ENCODE results near the gene TOMM70.

DNA sequence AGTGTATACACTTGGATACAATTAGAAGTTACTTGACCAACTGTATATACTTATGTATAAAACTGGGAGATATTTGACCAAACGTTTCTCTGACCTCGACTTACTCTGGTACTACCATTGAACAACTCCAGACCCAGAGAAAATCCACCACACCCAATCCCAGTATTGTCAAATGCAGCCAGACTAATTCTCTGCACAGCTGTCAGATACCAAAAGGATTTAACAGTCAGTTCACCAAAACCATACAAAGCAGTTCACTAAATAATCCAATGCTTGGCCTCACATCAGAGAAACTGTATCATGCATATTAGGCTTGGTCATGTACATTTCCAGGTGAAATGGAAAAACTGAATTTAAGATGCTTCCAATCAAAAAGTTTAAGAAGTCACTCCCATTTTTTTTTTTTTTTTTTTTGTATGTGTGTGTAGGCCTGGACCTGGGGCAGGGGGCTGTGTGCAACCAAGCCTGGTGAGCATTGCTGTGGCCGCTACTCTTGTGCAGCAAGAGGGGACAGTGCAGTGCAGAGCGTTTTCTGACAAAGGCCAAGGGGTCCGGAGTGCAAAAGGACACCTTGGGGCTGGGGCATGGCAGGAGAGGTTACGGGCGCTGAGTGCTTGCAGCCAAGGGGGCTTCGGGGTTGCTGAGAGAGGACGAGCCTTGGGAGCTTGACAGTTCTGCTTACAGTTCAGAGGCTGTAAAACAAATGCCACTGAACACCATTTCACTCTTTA is 1.4 kb downstream of the TOMM70 start:
- no peak for TF ChIP-seq POLR2A (IDR thresholded peaks at IDR 0.05)
- TF ChIP-seq, protein P1, sequence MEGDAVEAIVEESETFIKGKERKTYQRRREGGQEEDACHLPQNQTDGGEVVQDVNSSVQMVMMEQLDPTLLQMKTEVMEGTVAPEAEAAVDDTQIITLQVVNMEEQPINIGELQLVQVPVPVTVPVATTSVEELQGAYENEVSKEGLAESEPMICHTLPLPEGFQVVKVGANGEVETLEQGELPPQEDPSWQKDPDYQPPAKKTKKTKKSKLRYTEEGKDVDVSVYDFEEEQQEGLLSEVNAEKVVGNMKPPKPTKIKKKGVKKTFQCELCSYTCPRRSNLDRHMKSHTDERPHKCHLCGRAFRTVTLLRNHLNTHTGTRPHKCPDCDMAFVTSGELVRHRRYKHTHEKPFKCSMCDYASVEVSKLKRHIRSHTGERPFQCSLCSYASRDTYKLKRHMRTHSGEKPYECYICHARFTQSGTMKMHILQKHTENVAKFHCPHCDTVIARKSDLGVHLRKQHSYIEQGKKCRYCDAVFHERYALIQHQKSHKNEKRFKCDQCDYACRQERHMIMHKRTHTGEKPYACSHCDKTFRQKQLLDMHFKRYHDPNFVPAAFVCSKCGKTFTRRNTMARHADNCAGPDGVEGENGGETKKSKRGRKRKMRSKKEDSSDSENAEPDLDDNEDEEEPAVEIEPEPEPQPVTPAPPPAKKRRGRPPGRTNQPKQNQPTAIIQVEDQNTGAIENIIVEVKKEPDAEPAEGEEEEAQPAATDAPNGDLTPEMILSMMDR (IDR thresholded peaks at IDR 0.05) = no peak
- no peak for TF ChIP-seq POLR2AphosphoS5 (IDR thresholded peaks at IDR 0.05)
